GM21723 (cell line): ENCODE results near the gene CUX1.
"Not testable (repeated sequence)": the region's sequence is repeated elsewhere in the genome, so short reads cannot be mapped to it uniquely, and the experiment has no call there.

Source experiments
- ATAC-seq: cut with Tn5 transposase; IDR thresholded peaks from one replicate; pipeline ENCODE4 v1.9.1; 2021; ENCODE audit warnings: mild to moderate bottlenecking, moderate library complexity; ENCODE audit not compliant: unreplicated experiment

The CUX1 gene

GRCh38 chr7:102029616-102030015, 212.2 kb downstream of the CUX1 start:
- no peak for ATAC-seq

- no peak for ATAC-seq
These were observed 213.3 kb downstream of the CUX1 start for GRCh38 chr7:102030696-102031095.

- ATAC-seq = no peak
These were observed 219.5 kb downstream of the CUX1 start for GRCh38 chr7:102036958-102037357.

GRCh38 chr7:102039706-102040105, 222.3 kb downstream of the CUX1 start:
- ATAC-seq = no peak

GRCh38 chr7:102040569-102040968, 223.1 kb downstream of the CUX1 start:
- ATAC-seq = no peak

- no peak for ATAC-seq
These were observed 224.7 kb downstream of the CUX1 start for GRCh38 chr7:102042016-102042656.

- not testable (repeated sequence) for ATAC-seq
These were observed 225.4 kb downstream of the CUX1 start for GRCh38 chr7:102042796-102043195.

- ATAC-seq = no peak
These were observed 227.2 kb downstream of the CUX1 start for GRCh38 chr7:102044641-102044983.

GRCh38 chr7:102044984-102045673, 227.7 kb downstream of the CUX1 start:
- no peak for ATAC-seq

GRCh38 chr7:102045681-102046372, 228.4 kb downstream of the CUX1 start:
- ATAC-seq = no peak

GRCh38 chr7:102046373-102047117, 229.1 kb downstream of the CUX1 start:
- no peak for ATAC-seq

- no peak for ATAC-seq
These were observed 229.7 kb downstream of the CUX1 start for GRCh38 chr7:102047167-102047566.

GRCh38 chr7:102049765-102050164, 232.3 kb downstream of the CUX1 start:
- no peak for ATAC-seq

- no peak for ATAC-seq
These were observed 233.5 kb downstream of the CUX1 start for GRCh38 chr7:102050864-102051460.

GRCh38 chr7:102051736-102052135, 234.3 kb downstream of the CUX1 start:
- not testable (repeated sequence) for ATAC-seq

GRCh38 chr7:102054158-102054557, 236.7 kb downstream of the CUX1 start:
- ATAC-seq = no peak

GRCh38 chr7:102055181-102055976, 238.0 kb downstream of the CUX1 start:
- no peak for ATAC-seq

GRCh38 chr7:102059524-102059923, 242.1 kb downstream of the CUX1 start:
- no peak for ATAC-seq

GRCh38 chr7:102061354-102061945, 244.0 kb downstream of the CUX1 start:
- ATAC-seq = no peak

GRCh38 chr7:102061981-102062390, 244.6 kb downstream of the CUX1 start:
- peak; percentile 93 for ATAC-seq
